HG03060 (cell line): ENCODE data around the gene SLC35F5.
"Not testable (repeated sequence)": the region's sequence is repeated elsewhere in the genome, so short reads cannot be mapped to it uniquely, and the experiment has no call there.

Experiments used
- ATAC-seq: cut with Tn5 transposase; IDR thresholded peaks from one replicate; pipeline ENCODE4 v1.9.1; 2021; ENCODE audit warnings: low read depth, moderate number of reproducible peaks; ENCODE audit not compliant: unreplicated experiment

SLC35F5 gene, protein sequence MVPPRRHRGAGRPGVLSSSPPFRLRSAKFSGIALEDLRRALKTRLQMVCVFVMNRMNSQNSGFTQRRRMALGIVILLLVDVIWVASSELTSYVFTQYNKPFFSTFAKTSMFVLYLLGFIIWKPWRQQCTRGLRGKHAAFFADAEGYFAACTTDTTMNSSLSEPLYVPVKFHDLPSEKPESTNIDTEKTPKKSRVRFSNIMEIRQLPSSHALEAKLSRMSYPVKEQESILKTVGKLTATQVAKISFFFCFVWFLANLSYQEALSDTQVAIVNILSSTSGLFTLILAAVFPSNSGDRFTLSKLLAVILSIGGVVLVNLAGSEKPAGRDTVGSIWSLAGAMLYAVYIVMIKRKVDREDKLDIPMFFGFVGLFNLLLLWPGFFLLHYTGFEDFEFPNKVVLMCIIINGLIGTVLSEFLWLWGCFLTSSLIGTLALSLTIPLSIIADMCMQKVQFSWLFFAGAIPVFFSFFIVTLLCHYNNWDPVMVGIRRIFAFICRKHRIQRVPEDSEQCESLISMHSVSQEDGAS

DNA sequence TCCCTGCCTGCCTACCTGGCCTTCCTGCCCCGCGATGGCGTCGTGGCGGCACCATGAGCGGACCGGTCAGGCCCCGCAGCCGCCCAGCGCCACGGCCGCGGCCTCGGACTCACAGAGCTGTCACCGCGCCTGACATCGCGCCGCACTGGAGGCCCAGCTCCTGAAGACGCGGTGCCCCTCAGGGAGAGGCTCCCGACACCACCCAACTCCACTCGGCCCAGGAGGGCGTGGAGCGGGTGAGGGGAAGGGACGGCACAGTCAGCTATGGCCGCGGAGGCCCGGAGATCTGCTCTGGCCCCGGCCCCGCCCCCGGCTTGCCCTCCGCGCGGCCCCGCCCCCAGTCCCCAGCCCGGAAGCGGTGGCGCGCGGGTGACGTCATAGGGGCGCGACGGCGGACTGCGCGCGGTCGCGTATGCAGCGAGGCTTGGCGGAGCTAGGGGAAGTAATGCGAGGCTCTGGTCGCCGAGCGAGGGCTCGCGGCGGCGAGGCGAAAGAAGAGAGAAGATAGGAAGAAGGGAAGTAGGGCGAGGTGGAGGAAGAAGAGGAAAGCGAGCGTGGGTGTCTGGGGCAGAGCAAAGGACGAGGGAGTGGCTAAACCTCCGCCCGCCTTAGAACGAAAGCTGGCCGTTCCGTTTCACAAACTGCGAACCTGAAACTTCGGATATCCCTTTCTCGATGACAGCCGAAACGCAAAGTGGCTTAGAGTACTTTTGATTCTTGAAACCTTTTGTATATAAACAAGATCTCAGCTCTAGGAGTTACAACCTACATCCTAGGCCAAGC, at the start of gene SLC35F5:
Gene SLC35F5, minus strand, starts transcription at position 288 of the 783 bp plus-strand sequence. Its CDS starts 233 bp downstream, at position 55.
- ATAC-seq: peak; percentile 72

DNA sequence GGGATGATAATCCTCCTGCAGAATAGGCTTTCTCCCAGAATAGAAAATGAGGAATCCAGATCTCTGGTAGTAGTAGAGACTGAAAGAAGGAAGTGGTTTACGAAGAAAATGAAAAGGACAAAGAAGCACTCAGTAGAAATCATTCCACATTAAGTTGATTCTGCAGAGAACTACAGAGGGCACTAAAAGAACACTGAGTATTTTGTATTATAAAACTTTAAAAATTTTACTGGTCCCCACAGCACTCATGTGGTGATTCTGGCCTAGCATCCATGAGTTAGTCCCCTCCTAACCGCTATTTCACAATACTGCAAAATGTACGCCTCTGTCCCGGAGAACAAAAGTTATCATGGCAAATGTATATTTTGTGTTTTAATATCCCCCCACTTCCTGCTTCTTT, 42.9 kb upstream of the SLC35F5 start:
- no peak for ATAC-seq

DNA sequence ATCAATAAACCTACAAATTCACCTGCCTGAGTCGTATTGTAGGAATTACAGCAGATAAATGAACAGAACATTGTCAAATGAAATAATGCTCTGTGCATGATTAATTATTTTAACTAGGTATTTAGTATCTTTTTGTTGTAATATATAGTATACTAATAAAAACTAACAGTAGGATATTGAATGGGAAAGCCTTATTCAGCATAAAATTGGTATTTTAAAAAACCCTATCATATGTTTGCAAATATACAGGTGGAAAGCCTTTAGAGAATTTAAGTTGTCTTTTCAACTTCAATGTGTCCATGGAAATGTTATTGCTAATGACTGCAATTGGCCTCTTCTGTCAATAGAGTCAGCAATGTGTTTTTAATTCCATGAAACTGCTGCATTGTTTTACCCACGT, 40.8 kb upstream of the SLC35F5 start:
- ATAC-seq: no peak

DNA sequence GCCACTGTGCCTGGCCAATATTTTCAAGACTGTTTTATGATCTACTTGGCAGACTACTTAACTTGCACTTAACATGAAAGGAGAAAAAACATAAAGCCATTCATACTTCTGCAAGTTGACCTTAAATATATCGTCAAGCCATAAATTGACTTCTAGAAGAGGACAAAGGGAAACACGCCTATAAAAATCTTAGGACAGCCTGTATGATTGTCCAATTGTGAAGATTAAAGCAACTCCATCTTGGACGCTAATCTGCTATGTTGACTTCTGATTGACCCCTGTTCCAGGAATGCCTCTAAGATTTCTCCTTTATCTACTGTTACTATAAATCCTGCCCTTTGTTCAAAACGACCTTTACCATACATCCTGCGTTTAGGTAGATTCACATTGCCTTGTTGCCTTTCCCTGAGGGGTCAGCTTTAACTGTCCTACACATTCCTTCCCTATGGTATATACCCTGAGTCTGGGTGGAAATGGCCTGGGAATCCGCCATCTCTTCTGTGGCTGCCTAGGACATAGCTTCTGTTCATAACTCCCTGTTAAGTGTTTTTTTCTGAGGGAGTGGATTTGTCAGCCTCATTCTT, 40.2 kb upstream of the SLC35F5 start:
- ATAC-seq: no peak

DNA sequence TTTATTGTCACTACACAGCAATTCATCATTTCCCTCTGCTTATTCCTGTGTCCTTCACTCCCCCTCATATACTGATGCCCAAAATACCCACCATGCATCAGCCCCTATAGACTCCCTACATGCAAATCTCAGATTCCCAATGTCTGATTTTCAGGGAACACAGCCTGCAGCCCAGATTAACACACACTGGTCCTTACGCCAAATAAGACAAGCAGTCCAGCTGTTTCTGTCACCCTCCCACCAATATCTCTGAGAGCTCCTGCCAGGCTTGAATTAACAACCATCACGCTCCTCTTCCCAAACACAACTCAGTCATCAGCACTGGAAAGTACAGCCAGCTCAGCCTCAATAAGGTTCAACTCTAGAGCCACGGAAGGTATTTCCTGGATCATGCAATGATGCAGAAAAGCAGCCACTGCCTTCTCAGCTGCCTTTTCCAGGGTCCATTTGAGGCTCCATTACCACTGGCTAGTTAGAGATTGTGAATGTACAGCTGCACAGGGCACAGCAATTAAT, 39.0 kb upstream of the SLC35F5 start:
- no peak for ATAC-seq

DNA sequence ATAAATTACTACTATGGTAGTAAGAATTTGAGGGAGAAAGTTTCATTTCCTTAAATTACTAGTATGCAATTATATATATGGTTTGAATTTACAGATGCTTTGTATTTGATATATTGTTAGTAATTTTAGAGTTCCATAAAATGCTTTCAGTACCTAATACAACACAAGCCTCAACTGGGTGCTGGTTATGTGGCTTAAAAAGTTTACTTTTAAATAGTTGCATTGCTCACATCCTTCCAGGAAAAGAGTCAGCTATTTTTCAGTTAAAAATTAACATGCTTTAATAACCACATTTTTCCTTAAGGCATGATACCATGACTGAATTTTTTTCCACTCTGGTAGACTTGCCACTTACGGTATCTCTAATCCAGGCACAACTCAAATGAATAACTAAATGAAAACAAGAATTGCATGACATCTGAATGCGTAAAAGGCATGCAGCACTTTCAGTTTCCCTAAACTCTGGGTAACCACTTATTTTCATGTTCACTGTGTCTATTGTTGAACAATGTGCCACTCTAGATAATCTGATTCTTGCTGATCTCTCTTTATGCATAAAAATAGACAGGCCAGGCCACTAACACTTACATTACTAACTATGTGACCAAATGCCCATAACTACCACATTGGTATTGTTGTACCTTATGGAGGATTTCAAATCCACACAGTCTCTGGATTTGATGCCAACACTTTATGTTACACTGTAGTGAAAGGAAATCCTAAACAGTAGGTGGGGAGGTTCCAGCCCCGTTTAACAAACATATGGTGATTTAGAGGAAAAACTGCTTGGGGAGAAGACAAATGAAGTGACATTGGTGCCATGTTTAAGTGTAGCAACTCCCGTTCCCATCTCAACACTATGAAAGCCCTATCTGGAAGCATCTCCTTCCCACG, 35.5 kb upstream of the SLC35F5 start:
- peak; percentile 92 for ATAC-seq

DNA sequence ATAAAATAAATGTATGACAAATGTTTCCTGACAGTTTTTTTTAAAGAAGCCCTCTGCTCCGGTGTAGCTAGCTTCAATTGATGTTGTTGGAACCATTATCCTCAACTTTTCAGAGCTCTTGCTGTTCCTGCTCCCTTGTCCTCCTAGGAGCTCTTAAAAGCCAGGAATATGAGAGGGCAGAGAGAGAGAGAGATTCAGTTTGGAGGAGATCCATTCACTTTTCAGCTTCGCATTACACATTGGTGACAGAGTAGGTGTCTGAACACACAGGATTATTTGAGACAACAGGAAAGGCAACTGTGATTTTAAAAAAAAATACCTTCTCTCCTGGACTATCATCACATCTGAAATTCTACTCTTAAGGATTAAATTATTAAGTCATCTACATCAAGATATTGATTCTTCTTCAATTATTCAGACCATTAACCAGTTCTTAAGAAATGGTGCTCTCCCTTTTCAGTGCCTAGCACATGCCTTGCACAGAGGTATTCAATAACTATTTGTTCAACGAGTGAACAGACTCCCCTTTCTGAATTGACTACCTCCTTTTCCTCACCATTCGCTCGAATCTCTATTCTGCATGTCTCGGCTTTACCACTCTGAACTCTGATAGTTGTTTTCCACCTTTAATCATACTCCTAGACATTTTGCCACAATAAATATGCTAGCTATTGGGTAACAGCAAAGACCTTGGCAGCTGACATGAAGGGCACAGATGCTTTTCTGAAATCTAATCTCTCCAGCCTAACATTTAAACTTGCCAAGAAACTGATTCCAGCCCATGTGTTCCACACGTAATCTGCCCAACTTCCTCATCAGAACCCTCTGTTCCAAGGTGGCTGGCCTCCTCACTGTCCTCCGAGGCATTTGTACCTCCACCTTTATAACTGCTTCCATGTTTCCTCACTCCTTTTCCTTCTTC, 28.6 kb upstream of the SLC35F5 start:
- no peak for ATAC-seq

DNA sequence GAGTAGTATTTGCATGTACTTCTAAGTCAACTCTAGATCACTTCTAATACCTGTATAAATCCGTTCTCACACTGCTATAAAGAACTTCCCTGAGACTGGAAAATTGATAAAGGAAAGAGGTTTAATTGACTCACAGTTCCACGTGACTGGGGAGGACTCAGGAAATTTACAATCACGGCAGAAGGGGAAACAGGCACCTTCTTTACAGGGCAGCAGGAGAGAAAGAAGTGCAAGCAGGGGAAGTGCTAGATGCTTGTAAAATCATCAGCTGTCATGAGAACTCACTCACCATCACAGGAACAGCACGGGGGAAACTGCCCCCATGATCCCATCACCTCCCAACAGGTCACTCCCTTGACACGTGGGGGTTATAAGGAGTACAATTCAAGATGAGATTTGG, 24.0 kb upstream of the SLC35F5 start:
- ATAC-seq: no peak

DNA sequence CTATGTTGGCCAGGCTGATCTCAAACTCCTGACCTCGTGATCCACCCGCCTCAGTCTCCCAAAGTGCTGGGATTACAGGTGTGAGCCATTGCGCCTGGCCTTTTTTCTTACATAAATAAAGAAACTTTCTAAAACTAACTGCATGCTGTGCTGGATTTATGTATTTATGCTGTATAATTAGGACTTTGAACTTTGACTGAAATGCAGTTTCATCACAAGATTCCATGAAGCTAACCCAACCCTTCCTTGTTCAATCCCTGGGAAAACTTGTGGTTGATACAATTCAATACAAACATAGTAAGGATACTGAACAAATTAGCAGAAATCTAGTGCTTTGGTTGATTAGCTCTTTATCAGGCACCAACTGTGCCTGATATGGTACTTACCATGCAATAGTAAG, 20.9 kb upstream of the SLC35F5 start:
- ATAC-seq: no peak

DNA sequence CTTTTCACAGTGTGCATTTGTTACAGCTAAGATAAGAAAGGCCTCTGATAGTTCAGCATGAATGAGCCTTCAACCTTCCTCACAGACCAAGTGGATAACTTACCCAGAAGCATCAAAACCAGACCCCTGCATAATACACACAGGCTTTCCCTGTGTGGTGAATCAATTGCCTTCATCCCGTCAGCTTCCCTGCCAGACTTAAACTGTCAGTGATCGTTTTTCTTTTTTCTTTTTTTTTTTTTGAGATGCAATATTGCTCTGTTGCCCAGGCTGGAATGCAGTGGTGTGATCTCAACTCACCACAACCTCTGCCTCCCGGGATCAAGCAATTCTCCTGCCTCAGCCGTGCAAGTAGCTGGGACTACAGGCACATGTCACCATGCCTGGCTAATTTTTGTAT, 20.5 kb upstream of the SLC35F5 start:
- no peak for ATAC-seq

DNA sequence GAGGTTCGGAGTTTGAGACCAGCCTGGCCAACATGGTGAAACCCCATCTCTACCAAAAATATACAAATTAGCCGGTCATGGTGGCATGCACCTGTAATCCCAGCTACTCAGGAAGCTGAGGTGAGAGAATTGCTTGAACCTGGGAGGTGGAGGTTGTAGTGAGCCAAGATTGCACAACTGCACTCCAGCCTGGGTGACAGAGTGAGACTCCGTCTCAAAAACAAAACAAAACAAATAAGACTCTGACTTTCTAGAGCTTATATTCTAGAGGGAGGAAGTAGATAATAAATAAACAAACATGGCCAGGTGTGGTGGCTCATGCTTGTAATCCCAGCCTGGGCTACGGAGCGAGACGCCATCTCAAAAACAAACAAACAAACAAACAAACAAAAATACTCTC, 18.2 kb upstream of the SLC35F5 start:
- ATAC-seq: not testable (repeated sequence)

DNA sequence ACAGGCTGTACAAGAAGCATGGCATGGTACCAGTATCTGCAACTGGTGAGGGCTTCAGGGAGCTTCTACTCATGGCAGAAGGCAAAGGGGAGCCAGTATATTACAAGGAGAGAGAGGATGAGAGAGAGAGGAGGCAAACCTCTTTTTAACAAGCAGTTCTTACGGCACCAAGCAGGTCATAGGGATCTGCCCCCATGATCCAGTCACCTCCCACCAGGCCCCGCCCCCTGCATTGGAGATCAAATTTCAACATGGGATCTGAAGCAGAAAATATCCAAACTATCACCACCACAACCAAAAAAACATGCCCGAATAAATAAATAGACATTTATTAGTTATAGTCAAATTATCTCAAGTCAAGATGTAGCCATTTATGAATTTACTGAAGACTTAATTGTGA, 14.5 kb upstream of the SLC35F5 start:
- no peak for ATAC-seq

DNA sequence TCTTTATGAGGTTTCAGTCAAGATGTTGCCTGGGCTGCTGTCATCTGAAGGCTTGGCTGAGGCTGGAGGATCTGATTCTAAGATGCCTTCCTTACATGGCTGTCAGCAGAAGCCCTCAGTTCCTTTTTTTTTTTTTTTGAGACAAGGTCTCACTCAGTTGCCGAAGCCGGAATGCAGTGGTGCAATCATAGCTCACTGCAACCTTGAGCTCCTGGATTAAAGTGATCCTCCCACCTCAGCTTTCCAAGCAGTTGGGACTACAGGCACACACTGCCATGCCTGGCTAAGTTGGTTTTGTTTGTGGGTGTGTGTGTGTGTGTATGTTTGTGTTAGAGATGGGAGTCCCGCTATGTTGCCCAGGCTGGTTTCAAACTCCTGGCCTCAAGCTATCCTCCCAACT, 13.1 kb upstream of the SLC35F5 start:
- no peak for ATAC-seq

DNA sequence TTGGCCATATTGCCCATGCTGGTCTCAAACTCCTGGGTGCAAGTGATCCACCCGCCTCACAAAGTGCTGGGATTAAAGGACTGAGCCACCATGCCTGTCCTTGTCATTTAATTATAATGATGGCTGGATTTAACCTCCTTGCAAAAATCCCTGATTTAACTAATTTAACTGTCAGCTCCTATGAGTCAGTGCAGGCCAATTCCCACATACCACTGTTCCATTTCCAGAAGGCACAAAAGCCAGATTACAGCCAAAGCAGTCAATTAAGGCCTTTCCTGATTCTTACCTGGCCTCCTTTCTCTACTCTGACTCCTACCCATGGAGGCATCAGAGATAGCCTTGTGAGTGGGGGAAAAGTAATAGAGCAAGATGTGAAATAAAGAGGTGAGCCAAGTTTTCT, 12.3 kb upstream of the SLC35F5 start:
- ATAC-seq: no peak

DNA sequence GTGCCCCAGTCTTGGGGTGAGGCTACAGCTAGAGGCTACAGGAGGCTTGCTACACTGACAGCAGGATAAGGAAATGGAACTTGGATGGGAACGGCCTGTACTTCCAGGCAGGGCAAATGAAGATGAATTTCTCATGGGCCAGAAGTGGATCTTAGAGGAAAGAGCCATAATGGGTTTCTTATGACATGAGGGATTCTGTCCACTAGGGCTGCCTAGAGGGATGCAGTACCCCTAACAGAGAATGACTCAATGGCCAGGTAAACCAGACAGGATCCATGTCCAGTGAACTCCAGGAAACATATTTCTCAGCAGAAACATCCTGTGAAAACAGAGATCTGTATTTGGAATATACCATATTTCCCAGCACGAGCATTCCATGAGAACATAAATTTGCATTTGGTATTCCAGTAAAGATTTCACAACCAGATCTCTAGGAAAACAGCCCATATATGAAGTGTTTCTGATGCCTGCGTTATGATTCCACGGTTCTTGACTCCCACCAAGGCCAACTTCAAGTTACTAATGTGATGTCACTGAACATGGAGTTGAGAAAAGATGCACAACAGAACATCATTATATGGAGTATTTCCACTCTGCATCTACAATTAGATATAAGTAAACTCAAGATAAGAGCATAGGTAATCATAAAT, 11.5 kb upstream of the SLC35F5 start:
- ATAC-seq: no peak

DNA sequence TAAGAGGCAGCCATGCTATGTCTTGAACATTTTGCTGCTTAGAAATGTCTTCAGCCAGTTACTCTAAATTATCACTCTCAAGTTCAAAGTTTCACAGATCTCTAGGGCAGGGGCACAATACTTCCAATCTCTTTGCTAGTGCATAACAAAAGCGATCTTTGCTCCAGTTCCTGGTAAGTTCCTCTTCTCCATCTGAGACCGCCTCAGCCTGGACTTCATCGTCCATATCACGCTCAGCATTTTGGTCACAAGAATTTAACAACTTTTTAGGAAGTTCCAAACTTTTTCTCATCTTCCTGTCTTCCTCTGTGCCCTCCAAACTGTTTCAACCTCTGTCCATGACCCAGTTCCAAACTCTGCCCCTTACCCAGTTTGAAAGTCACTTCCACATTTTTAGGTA, 8.8 kb upstream of the SLC35F5 start:
- no peak for ATAC-seq

DNA sequence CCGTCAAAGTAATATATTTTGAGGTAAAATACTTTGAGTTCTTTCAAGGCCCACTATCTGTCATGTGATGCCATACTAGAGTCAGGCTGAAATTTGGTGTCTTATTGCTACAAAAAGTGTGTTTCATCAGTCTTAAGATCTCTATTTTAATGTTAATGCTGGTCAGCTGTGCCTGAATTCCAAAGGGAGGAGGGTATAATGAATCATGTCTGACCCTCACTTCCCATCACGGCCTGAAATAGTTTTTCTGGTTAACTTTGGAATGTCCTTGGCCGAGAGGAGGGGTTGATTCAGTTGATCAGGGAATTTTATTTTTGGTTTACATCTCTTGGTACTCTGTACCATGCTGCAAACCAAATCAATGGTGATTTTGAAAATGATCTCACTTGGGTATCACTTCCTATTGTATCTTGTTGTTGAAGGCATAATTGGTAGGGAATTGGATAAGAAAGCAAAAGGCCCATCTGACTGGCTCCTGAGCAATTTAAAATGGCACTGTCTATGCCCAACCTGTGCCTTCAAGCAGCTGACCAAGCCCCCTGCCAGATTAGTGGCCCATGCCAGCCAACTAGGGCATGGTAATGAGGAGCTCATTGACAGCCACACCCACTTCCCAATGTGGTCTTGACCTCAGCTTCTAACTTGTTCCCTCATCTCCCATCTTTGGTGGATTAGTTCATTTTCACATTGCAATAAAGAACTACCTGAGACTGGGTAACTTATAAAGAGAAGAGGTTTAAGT, 6.1 kb upstream of the SLC35F5 start:
- no peak for ATAC-seq

DNA sequence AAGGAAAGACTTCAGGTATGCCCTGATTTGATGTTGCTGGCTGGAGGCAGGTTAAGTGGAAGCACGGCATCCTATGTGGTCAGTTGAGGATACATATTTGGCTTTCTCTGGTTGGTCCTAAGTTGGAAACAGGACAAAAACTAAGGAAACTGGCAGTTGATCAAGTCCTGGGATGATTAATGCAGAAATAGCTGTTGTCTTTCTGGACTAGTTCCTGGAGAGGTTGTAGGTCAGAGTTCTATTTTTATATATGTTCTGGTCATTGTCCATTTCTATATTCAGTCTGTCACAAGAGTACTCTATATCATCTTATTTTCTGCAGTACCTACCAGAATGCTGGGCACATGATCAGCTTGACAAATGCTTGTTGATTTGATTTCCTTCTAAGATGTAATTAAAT, 4.0 kb upstream of the SLC35F5 start:
- ATAC-seq: no peak
